GM21360 (cell line): ENCODE measurements around the gene EIF4B.
A peak's percentile ranks its signal among the peaks of the same experiment; 100 is the strongest.

Experiments used
- ATAC-seq: cut with Tn5 transposase; IDR thresholded peaks from one replicate; pipeline ENCODE4 v1.9.1; 2021; ENCODE audit warnings: mild to moderate bottlenecking, moderate library complexity; ENCODE audit not compliant: unreplicated experiment

The EIF4B gene

GRCh38 chr12:53044896-53045695, 38.8 kb downstream of the EIF4B start:
- ATAC-seq = no peak

GRCh38 chr12:53045696-53046045, 39.4 kb downstream of the EIF4B start:
- no peak for ATAC-seq

GRCh38 chr12:53046655-53047220, 40.5 kb downstream of the EIF4B start:
- peak; percentile 20 for ATAC-seq

GRCh38 chr12:53047221-53048032, 41.2 kb downstream of the EIF4B start:
- peak; percentile 47 for ATAC-seq

- no peak for ATAC-seq
These were observed 42.0 kb downstream of the EIF4B start for GRCh38 chr12:53048033-53048779.

GRCh38 chr12:53048780-53049401, 42.6 kb downstream of the EIF4B start:
- no peak for ATAC-seq

GRCh38 chr12:53049571-53050318, 43.5 kb downstream of the EIF4B start, which contains the start of gene TNS2:
Gene TNS2, plus strand, starts transcription at chr12:53050065. Its CDS starts 121 bp downstream, at chr12:53050186.
- no peak for ATAC-seq

GRCh38 chr12:53050426-53051057, 44.3 kb downstream of the EIF4B start:
- no peak for ATAC-seq

GRCh38 chr12:53051058-53051880, 45.0 kb downstream of the EIF4B start:
- ATAC-seq = no peak

- no peak for ATAC-seq
These were observed 45.7 kb downstream of the EIF4B start for GRCh38 chr12:53051881-53052412.

GRCh38 chr12:53052419-53053217, 46.4 kb downstream of the EIF4B start:
- no peak for ATAC-seq

GRCh38 chr12:53053218-53054111, 47.2 kb downstream of the EIF4B start:
- peak; percentile 22 for ATAC-seq

- peak; percentile 79 for ATAC-seq
These were observed 48.0 kb downstream of the EIF4B start for GRCh38 chr12:53054112-53054878.

- no peak for ATAC-seq
These were observed 49.4 kb downstream of the EIF4B start for GRCh38 chr12:53055471-53056266.

- ATAC-seq = no peak
These were observed 50.0 kb downstream of the EIF4B start for GRCh38 chr12:53056296-53056695.
